Activated T-helper 2 cell treated with anti-CD3 and anti-CD28 coated beads, Interferon-gamma antibody, Interleukin-2, Interleukin-4, amounts not matched to agents 10 μg/mL and 5 μg/mL and 100 μg/mL, durations not matched to agents 14 hours and 24 hours and 36 hours (primary cell): ENCODE data around the gene TRIP10. TPM values are rescaled to one million over a fixed set of nuclear protein-coding genes. Genes with fewer than 3 reads are reported as not detected.
"Not testable (repeated sequence)": the region's sequence is repeated elsewhere in the genome, so short reads cannot be mapped to it uniquely, and the experiment has no call there.

ENCODE experiments used
- DNase-seq: peaks from one replicate; pipeline ENCODE4 v3.0.0; 2021; ENCODE audit warnings: low spot score
- H3K27ac Mint-ChIP-seq: one replicate; pipeline ENCODE4 v1.8.0; 2021; ENCODE audit warnings: mixed read lengths
- H3K27me3 Mint-ChIP-seq: one replicate; pipeline ENCODE4 v1.8.0; 2021; ENCODE audit warnings: low read depth, mixed read lengths
- H3K36me3 Mint-ChIP-seq: one replicate; pipeline ENCODE4 v1.8.0; 2021; ENCODE audit warnings: low read depth, mixed read lengths
- H3K4me1 Mint-ChIP-seq: one replicate; pipeline ENCODE4 v1.8.0; 2021; ENCODE audit warnings: low read depth, mixed read lengths
- H3K4me3 Mint-ChIP-seq: one replicate; pipeline ENCODE4 v1.8.0; 2021; ENCODE audit warnings: low read depth, mild to moderate bottlenecking, moderate library complexity, mixed read lengths
- H3K9me3 Mint-ChIP-seq: one replicate; pipeline ENCODE4 v1.8.0; 2021; ENCODE audit warnings: mixed read lengths
- intact Hi-C: fragments of 100-400 bp; cut with micrococcal nuclease; formaldehyde crosslinking; loops from one replicate; pipeline ENCODE4 v1.15.1; 2023
- total RNA-seq: library from RNA; stranded (reverse); gene quantifications from 2 replicates; pipeline ENCODE4 v1.2.3, GENCODE V29; 2022

The TRIP10 gene
- total RNA-seq, 1 donor from 2014 or later = 64.7 TPM

GRCh38 chr19:6773323-6773931 is 33.9 kb downstream of the TRIP10 start:
- H3K36me3 Mint-ChIP-seq = peaks cover 45% of the 10 kb centered on the region
- peak overlapping the region; percentile 82 for H3K4me3 Mint-ChIP-seq
- peaks cover 3% of the 10 kb centered on the region for H3K9me3 Mint-ChIP-seq
- H3K4me1 Mint-ChIP-seq = peaks cover 46% of the 10 kb centered on the region
- peak; percentile 37 for DNase-seq
- H3K27ac Mint-ChIP-seq = peak overlapping the region; percentile 88
- intact Hi-C loops = loop anchor here (2.0 kb wide), 1 partner anchor 89 kb away; no protein-coding TSS in a partner anchor
- H3K27me3 Mint-ChIP-seq = no peaks in the 10 kb centered on the region

GRCh38 chr19:6774821-6775707 is 35.6 kb downstream of the TRIP10 start:
- peaks cover 3% of the 10 kb centered on the region for H3K9me3 Mint-ChIP-seq

GRCh38 chr19:6776045-6776444 is 36.6 kb downstream of the TRIP10 start:
- peaks cover 51% of the 10 kb centered on the region for H3K36me3 Mint-ChIP-seq
- intact Hi-C loops, H3K9me3 Mint-ChIP-seq, H3K27me3 Mint-ChIP-seq, H3K27ac Mint-ChIP-seq, DNase-seq, H3K4me3 Mint-ChIP-seq: not testable (repeated sequence)
- H3K4me1 Mint-ChIP-seq = peaks cover 50% of the 10 kb centered on the region

More at GRCh38 chr19:6774821-6775707, 35.6 kb downstream of the TRIP10 start:
- peak overlapping the region; percentile 12 for H3K27ac Mint-ChIP-seq
- H3K4me3 Mint-ChIP-seq = peak overlapping the region; percentile 66
- DNase-seq = no peak
- H3K4me1 Mint-ChIP-seq = peaks cover 48% of the 10 kb centered on the region
- intact Hi-C loops = no loop called here
- peaks cover 46% of the 10 kb centered on the region for H3K36me3 Mint-ChIP-seq
- no peaks in the 10 kb centered on the region for H3K27me3 Mint-ChIP-seq

DNA sequence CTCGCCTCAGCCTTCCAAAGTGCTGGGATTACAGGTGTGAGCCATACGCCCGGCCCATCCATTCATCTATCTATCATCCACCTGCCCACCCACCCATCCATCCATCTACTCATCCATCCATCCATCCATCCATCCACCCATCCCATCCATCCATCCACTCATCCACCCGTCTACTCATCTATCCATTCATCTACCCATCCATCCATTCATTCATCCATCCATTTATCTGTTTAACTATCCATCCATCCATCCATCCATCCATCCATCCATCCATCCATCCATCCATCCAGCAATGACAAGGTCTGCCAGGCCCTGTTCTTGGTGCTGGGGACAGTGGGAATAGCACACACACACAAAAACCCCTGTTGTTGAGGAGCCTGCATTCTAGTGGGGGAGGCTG is 37.5 kb downstream of the TRIP10 start:
- Mint-ChIP-seq H3K4me3 (no peak overlapping the region), H3K27ac (peak overlapping the region; percentile 30)
- intact Hi-C loops = no loop called here

GRCh38 chr19:6777434-6777833 is 38.0 kb downstream of the TRIP10 start:
- Mint-ChIP-seq H3K27me3 (no peaks in the 10 kb centered on the region), H3K36me3 (peaks cover 56% of the 10 kb centered on the region), H3K4me1 (peaks cover 45% of the 10 kb centered on the region), H3K27ac (peak overlapping the region; percentile 30), H3K4me3 (no peak overlapping the region), H3K9me3 (peaks cover 3% of the 10 kb centered on the region)
- intact Hi-C loops = no loop called here
- DNase-seq = no peak

More for the DNA sequence above, 37.5 kb downstream of the TRIP10 start:
- peaks cover 49% of the 10 kb centered on the region for H3K4me1 Mint-ChIP-seq
- H3K9me3 Mint-ChIP-seq = peaks cover 3% of the 10 kb centered on the region
- H3K36me3 Mint-ChIP-seq = peaks cover 58% of the 10 kb centered on the region
- H3K27me3 Mint-ChIP-seq = no peaks in the 10 kb centered on the region
- no peak for DNase-seq

DNA sequence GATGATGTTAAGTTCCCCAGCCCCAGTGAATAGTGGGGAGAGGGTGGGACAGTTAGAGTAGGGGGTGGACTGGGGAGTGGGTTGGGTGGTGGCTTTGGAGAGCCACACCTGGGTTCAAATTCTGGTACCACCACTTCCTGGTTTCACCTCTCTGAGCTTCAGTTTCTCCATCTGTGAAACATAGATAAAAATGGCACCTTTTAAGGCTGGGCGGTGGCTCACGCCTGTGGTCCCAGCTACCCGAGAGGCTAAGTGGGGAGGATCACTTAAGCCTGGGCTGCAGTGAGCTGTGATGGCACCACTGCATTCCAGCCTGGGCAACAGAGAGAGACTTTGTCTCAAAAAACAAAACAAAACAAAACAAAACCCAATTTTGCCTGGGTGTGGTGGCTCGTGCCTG is 38.9 kb downstream of the TRIP10 start:
- H3K27ac Mint-ChIP-seq = peak overlapping the region; percentile 45
- no peak overlapping the region for H3K4me3 Mint-ChIP-seq
- H3K27me3 Mint-ChIP-seq = no peaks in the 10 kb centered on the region
- DNase-seq = no peak
- peaks cover 57% of the 10 kb centered on the region for H3K36me3 Mint-ChIP-seq
- peaks cover 3% of the 10 kb centered on the region for H3K9me3 Mint-ChIP-seq
- H3K4me1 Mint-ChIP-seq = peaks cover 43% of the 10 kb centered on the region
- intact Hi-C loops = no loop called here

DNA sequence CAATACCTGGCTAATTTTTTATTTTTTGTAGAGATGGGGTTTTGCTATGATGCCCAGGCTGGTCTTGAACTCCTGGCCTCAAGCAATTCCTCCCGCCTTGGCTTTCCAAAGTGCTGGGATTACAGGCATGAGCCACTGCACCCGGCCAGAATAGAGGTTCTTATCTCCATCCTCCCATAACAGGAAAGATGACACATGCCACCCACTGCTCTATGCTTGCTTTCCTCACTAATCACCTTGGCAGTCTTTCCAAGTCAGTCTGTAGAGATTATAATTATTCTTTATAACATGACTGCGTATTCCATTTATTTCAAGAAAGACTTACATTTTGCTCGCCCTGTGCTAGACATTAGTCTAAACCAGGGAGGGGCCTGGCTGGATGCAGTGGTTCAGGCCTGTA is 39.7 kb downstream of the TRIP10 start:
- Mint-ChIP-seq H3K4me3 (no peak overlapping the region), H3K27ac (peak overlapping the region; percentile 38), H3K27me3 (no peaks in the 10 kb centered on the region), H3K36me3 (peaks cover 58% of the 10 kb centered on the region), H3K9me3 (peaks cover 3% of the 10 kb centered on the region), H3K4me1 (peaks cover 39% of the 10 kb centered on the region)
- no peak for DNase-seq
- intact Hi-C loops = no loop called here

GRCh38 chr19:6787393-6787792 is 47.9 kb downstream of the TRIP10 start:
- Mint-ChIP-seq H3K4me1 (peaks cover 20% of the 10 kb centered on the region), H3K27ac (no peak overlapping the region), H3K9me3 (no peaks in the 10 kb centered on the region), H3K36me3 (peaks cover 55% of the 10 kb centered on the region), H3K27me3 (no peaks in the 10 kb centered on the region), H3K4me3 (no peak overlapping the region)
- DNase-seq = no peak
- intact Hi-C loops = no loop called here

DNA sequence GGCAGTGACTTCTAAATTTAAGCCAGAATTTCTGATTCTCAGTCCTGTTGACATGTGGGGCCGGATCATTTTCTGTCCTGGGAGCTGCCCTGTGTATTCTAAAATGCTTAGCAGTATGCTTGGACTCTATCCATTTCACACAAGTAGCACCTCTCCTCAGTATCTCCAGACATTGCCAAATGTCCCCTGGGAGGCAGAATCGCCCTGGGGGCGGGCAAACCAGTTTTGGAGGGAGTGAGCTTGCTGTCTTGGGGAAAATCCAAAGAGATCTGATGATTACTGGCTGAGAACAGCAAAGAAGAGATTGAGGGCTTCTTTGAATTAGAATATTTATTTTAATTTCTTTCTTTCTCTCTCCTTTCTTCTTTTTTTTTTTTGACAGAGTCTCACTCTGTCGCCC is 49.4 kb downstream of the TRIP10 start:
- Mint-ChIP-seq H3K4me3 (no peak overlapping the region), H3K9me3 (peaks cover 3% of the 10 kb centered on the region), H3K27me3 (no peaks in the 10 kb centered on the region), H3K36me3 (peaks cover 62% of the 10 kb centered on the region), H3K27ac (no peak overlapping the region), H3K4me1 (peaks cover 23% of the 10 kb centered on the region)
- no peak for DNase-seq
- intact Hi-C loops = no loop called here

- intact Hi-C loops = no loop called here
- Mint-ChIP-seq H3K27ac (no peak overlapping the region), H3K4me1 (peaks cover 25% of the 10 kb centered on the region), H3K4me3 (no peak overlapping the region), H3K36me3 (peaks cover 67% of the 10 kb centered on the region), H3K27me3 (no peaks in the 10 kb centered on the region), H3K9me3 (peaks cover 13% of the 10 kb centered on the region)
- DNase-seq = no peak
Measured at GRCh38 chr19:6790194-6791128, 51.0 kb downstream of the TRIP10 start.

DNA sequence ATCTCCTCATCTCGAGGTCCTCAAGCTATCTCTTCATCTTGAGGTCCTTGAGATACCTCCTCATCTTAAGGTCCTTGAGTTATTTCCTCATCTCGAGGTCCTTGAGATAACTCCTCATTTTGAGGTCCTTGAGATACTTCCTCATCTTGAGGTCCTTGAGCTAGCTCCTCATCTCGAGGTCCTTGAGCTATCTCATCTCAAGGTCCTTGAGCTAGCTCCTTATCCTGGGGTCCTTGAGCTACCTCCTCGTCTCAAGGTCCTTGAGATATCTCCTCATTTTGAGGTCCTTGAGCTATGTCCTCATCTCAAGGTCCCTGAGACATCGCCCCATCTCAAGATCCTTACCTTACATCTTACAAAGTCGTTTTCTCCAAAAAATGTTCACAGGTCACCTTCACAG is 51.8 kb downstream of the TRIP10 start:
- H3K4me3 Mint-ChIP-seq = no peak overlapping the region
- H3K4me1 Mint-ChIP-seq = peaks cover 28% of the 10 kb centered on the region
- no peak for DNase-seq

DNA sequence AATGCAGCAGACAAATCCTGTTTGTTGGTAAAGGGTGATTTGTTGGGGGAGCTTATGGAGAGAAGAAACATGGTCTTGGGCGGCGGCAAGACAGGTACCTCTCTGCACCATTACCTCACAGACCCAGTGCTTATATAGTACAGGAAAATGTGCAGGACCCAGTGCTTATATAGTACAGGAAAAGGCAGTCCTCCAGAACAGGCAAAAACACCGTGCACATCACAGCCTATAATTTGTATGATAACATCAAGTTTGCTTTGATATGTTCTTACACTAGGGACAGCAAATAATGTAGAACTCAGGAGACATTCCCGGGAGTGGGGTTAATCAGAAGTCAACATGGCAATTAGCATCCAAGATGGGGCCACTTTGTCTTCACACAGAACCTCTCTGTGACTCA is 53.9 kb downstream of the TRIP10 start:
- Mint-ChIP-seq H3K27ac (no peak overlapping the region), H3K4me3 (no peak overlapping the region), H3K4me1 (peaks cover 36% of the 10 kb centered on the region), H3K27me3 (no peaks in the 10 kb centered on the region), H3K36me3 (peaks cover 73% of the 10 kb centered on the region), H3K9me3 (peaks cover 13% of the 10 kb centered on the region)
- intact Hi-C loops = no loop called here
- DNase-seq = no peak

More for the DNA sequence above, 51.8 kb downstream of the TRIP10 start:
- Mint-ChIP-seq H3K27ac (no peak overlapping the region), H3K36me3 (peaks cover 69% of the 10 kb centered on the region), H3K27me3 (no peaks in the 10 kb centered on the region), H3K9me3 (peaks cover 13% of the 10 kb centered on the region)
- intact Hi-C loops = no loop called here
